ENCODE results near the gene PLA1A.
A peak's percentile ranks its signal among the peaks of the same experiment; 100 is the strongest.

The PLA1A gene

DNA sequence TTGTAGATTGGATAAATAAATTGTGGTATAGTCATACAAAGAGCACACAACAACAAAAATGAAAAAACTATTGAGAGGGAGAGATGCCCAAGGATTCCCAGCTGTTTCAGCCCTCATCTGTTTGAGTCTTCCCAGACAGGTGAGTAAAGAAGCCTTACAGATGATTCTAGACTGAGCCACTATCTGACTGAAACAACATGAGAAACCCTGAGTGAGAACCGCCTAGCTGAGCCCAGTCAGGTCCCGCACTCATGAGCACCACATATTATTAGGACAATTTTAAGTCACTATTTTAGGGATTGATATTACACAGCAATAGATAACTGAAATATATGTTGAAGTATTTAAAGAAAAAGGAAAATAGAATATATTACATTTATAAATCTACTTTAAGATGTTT, 43.7 kb downstream of the PLA1A start:
- DNase-seq: no peak

DNA sequence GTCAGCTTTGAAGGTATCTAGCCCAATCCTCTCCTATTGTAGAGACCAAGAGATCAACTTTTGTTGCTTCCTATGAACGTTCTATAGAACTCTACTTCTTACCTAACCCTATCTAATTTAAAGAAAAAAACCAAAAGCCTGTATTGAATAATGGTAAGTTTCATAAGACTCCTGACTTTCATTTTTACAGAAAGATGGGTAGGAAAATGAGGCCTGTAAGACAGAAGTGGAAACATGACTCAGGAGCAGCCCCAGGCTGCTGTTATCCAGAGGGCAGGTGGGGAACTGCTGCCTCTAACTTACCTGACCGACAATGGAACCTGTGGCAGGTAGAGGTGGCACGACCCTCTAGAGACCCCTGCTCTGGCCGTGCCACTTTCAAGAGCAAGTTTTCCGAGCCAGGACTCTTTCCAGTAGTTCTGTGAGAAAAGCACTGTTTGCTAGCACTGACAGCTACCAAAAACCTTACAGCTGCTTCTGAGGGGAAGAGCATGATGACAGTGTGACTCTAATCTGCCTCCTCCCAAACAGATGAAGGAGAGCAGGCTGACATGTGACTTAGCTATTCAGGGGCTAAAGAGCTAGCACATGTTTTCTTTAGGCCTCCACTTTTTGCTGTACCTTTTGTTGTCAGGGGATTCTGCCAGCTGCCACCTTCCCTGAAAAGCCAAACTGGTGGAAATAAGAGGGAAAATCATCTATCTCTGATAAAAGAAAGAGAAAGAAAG, 45.2 kb downstream of the PLA1A start:
- DNase-seq: no peak

DNA sequence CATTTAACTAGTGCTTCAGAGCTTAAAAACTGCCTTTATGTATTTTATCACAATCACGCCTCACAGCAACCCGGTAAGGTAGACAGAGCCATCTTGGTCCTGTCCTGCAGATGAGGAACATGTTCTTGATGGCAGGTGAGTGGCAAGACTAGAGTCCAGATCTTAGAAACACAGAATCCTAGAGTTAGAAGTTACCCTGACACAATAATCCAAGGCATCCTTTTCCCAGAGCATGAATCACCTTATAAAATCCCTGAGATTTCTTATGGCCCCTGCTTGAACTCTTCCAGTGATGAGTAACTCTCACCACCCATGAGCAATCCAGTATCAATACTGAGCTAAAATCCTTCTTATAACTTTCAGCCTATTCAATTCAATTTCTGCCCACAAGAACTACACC, 45.8 kb downstream of the PLA1A start:
- no peak for DNase-seq

- DNase-seq: no peak
Observed at GRCh38 chr3:119644481-119644880, 46.8 kb downstream of the PLA1A start.

GRCh38 chr3:119645813-119646212, 48.1 kb downstream of the PLA1A start:
- DNase-seq: no peak

GRCh38 chr3:119647171-119647570, 49.5 kb downstream of the PLA1A start:
- no peak for DNase-seq

GRCh38 chr3:119647843-119648575, 50.3 kb downstream of the PLA1A start:
- no peak for DNase-seq

- DNase-seq: no peak
Observed at GRCh38 chr3:119649761-119650160, 52.1 kb downstream of the PLA1A start.

GRCh38 chr3:119652306-119653033, 54.8 kb downstream of the PLA1A start:
- no peak for DNase-seq

DNA sequence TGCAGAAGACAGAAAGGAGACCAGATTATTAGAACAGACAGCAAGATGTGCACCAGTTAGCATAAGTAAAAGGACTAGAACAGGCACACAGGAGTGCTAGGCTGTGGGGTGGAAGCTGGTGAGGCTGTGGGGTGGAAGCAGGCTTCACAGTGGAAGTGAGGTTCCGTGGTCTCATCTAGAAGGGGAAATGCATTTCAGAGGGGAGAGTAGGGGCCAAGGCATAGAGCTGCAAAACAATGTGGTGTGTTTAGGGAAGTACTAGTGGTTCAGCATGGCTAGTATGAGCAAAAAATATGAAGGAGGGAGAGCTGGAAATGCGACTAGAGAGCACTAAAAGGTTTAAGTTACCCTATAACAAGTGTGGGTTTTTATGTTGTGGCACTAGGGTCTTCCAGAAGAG, 56.2 kb downstream of the PLA1A start:
- no peak for DNase-seq

- no peak for DNase-seq
Observed at GRCh38 chr3:119657887-119658702, 60.4 kb downstream of the PLA1A start.

DNA sequence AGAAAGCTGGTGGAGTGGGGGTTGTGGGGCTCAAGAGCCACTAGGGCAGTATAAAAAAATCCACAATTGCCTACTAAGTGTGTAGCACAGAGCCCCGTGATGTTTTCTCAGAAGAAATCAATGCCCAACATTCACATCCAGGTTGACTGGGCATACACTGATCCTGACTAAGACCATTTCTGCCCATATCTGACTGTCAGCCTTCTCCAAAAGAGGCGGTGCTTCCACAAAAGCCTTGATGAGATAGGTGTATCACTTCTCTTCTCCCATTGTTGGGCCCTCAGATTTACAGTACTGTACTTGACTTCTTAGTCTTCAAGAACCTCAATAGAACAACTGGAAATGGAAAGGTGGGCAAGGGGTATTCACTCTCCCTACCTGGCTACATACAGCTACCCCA, 61.3 kb downstream of the PLA1A start:
- DNase-seq: no peak

- DNase-seq: no peak
Observed at GRCh38 chr3:119659606-119660291, 62.1 kb downstream of the PLA1A start.

DNA sequence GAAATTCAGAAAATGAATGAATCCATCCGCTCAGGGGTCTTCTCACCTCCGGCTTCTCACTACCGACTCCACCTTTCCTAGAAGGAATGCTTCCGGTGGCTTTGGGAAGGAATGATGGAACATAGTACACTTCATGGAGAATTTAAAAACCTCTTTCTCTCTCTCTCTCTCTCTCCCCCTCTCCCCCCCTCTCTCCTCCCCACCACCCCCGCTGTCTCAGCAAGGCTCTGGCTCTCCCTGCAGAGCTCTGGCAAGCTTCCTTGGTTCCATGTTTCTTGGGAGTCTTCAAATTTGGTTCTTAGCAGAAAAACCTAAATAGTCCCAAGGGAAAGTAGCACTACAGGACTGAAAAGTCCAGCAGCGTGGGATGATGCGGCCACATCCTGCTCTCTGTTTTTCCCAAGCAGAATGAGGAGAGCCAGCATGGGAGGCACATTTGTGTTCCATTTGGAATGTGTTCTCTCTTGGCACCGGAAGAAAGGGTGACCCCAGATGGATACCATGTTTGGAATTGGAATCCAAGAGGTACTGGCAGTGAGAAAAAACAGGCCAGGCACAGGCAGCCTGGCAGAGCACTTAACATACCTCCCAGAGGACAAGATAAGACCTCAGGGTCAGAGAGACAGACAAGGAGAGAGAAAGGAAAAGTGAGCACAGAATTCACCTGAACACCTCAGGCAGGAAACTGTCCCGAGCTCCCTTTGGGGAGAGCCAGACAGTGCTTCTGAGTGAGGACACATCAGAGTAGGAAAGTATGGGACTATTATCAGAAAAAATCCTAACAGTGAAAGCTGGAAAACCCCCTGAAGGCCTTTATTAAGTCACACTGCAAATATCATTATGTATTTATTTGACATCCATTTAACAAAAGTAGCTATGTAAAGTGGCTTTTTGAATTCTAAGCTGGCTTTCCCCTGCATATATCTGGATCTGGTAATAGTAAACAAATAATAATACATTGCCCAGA, 63.1 kb downstream of the PLA1A start, which contains the start of gene POPDC2:
Gene POPDC2 (minus strand): TSS at position 116 of the 967 bp plus-strand sequence. CDS start 166 bp downstream, outside the sequence.
- peak in 1 of 14 donors; percentile 14 for DNase-seq

DNA sequence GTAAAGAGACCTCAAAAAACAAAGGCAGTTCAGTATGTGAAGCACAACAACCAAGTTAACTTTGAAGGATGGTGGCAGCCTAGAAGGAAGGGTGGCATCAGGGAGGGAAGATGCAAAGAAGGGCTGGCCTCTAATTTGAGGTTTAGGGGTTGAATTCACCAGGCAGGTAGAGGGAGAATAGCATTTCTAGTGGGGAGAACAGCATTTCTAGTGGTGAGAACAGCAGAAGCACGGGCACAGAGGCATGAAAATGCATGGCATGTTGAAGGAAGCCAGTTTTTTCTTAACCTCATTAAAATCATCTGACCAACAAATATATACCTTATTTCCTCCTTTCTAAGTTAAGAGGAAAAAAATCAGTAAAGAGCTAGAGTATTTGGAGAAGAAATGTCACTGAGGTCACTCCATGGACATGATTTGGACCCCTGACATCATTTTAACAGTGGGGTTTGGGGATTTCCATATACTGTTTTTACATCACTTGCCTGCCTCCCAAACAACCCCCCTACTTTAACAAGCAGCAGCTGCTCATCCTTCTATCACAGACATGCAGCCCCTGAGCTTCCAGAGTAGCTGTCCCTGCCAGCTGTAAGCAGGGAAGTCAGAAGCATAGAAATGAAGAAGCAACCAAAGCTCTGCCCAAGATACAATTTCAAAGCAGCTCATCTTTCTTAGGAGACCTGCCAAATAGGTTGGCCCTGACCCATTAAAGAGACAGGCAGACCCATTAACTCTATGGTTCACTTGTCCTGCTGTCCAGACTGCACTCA, 65.1 kb downstream of the PLA1A start:
- DNase-seq: no peak

GRCh38 chr3:119663885-119664284, 66.2 kb downstream of the PLA1A start:
- no peak for DNase-seq

DNA sequence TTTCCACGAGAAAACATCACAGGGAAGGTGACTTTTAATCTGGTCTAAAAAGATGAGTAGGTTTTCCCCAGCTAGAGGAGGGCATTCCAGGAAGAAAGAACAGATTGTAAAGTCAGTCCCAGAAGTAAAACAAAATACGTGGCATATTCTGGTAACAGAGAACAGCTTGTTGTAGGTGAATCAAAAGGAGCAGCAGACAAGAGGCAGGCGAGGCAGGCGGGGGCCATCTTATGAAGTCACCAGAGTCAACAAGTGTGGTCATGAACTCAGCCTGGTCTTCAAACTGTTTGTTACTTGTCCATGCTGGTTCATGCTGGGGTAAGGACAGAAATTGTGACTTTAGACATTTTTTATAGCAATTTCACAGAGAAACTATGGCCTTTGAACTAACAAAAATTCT, 66.7 kb downstream of the PLA1A start:
- DNase-seq: no peak

GRCh38 chr3:119664850-119665379, 67.2 kb downstream of the PLA1A start:
- no peak for DNase-seq

GRCh38 chr3:119665954-119666559, 68.4 kb downstream of the PLA1A start:
- no peak for DNase-seq

Measured in C1 segment of cervical spinal cord (tissue), 14 donors.